GM12872 (cell line): ENCODE results near the gene TM6SF1.

Source experiments
- CTCF ChIP-seq: IDR thresholded peaks from 3 replicates; pipeline ENCODE4 v1.5.1; 2011; ENCODE audit warnings: low read depth, mild to moderate bottlenecking, low read length, moderate library complexity; ENCODE audit not compliant: insufficient read depth

The TM6SF1 gene

GRCh38 chr15:83160741-83161140 is 53.3 kb downstream of the TM6SF1 start:
- TF ChIP-seq CTCF: no peak

- no peak for TF ChIP-seq CTCF
These were observed 55.6 kb downstream of the TM6SF1 start for GRCh38 chr15:83163032-83163431.

- no peak for TF ChIP-seq CTCF
These were observed 56.8 kb downstream of the TM6SF1 start for GRCh38 chr15:83164111-83164770.

- no peak for TF ChIP-seq CTCF
These were observed 57.4 kb downstream of the TM6SF1 start for GRCh38 chr15:83164771-83165404.

GRCh38 chr15:83166218-83166617 is 58.8 kb downstream of the TM6SF1 start:
- TF ChIP-seq CTCF: no peak

GRCh38 chr15:83166830-83167229 is 59.4 kb downstream of the TM6SF1 start:
- TF ChIP-seq CTCF: no peak

- TF ChIP-seq CTCF: no peak
These were observed 63.2 kb downstream of the TM6SF1 start for GRCh38 chr15:83170474-83171165.
